H1 (cell line): Measurements from ENCODE around the gene ZNF609. TPM values are rescaled to one million over a fixed set of nuclear protein-coding genes. Genes with fewer than 3 reads are reported as not detected.

Source experiments
- CTCF ChIA-PET: fragments of 300-600 bp; sonication (Branson Sonifier 250); formaldehyde crosslinking; loops from one replicate; lab custom pipeline; 2021; ENCODE audit not compliant: partially characterized antibody; lab: Charles Lee
- POLR2A ChIA-PET: fragments of 300-600 bp; sonication (Branson Sonifier 250); formaldehyde crosslinking; loops from one replicate; lab custom pipeline; 2021; ENCODE audit warnings: inconsistent platforms; ENCODE audit not compliant: partially characterized antibody; lab: Charles Lee
- DNase-seq, 2 experiments: peaks; one replicate each; pipeline versions ENCODE4 v3.0.0 to v3.0.0-alpha.2; 2010 to 2022; ENCODE audit warnings: low spot score in 2 of 2, low read depth in 1 of 2, mixed read lengths in 1 of 2
- FAIRE-seq: peaks from 2 replicates; lab custom pipeline; 2011; peaks lifted over from hg19 to GRCh38; lab: Jason Lieb, UNC
- H2AFZ ChIP-seq: 2 replicates; pipeline ENCODE4 v1.8.1; 2012; ENCODE audit warnings: low read length, inconsistent platforms
- H2AK5ac ChIP-seq: 2 replicates; pipeline ENCODE4 v1.6.1; 2013; ENCODE audit warnings: low read depth, low read length
- H2BK120ac ChIP-seq: replicated peaks from 2 replicates; pipeline ENCODE3; 2013; ENCODE audit warnings: low read depth, low read length, inconsistent platforms
- H2BK12ac ChIP-seq: 2 replicates; pipeline ENCODE4 v1.6.1; 2013; ENCODE audit warnings: low read depth, low read length
- H2BK15ac ChIP-seq: 2 replicates; pipeline ENCODE4 v1.6.1; 2013; ENCODE audit warnings: low read length
- H2BK20ac ChIP-seq: 2 replicates; pipeline ENCODE4 v1.6.1; 2013; ENCODE audit warnings: low read length
- H2BK5ac ChIP-seq: 2 replicates; pipeline ENCODE4 v1.6.1; 2013; ENCODE audit warnings: low read depth, low read length
- H3K14ac ChIP-seq: 2 replicates; pipeline ENCODE4 v1.6.1; 2013; ENCODE audit warnings: inconsistent platforms; ENCODE audit not compliant: insufficient read length
- H3K18ac ChIP-seq: 2 replicates; pipeline ENCODE4 v1.6.1; 2013; ENCODE audit warnings: low read length; ENCODE audit errors: extremely low read depth
- H3K23ac ChIP-seq: 2 replicates; pipeline ENCODE4 v1.6.1; 2013; ENCODE audit warnings: inconsistent platforms; ENCODE audit not compliant: insufficient read length
- H3K23me2 ChIP-seq: 2 replicates; pipeline ENCODE4 v1.6.1; 2013; ENCODE audit warnings: low read depth, low read length
- H3K27ac ChIP-seq: 2 replicates; pipeline ENCODE4 v1.6.1; 2011; ENCODE audit warnings: low read depth, low read length, inconsistent platforms
- H3K27me3 ChIP-seq, 4 experiments: replicated peaks in 1 of 4; 1 replicate in 1 of 4; 2 replicates in 3 of 4; pipeline versions ENCODE4 v1.6.1 to v1.8.1; 2011 to 2013; ENCODE audit warnings: low read length in 3 of 4, mild to moderate bottlenecking in 3 of 4, inconsistent platforms in 2 of 4, mixed read lengths in 2 of 4, moderate library complexity in 1 of 4; ENCODE audit not compliant: control insufficient read depth in 3 of 4, insufficient read depth in 3 of 4; ENCODE audit errors: extremely low read depth in 1 of 4
- H3K36me3 ChIP-seq, 4 experiments: 2 replicates each; pipeline versions ENCODE4 v1.6.1 to v1.8.1; 2011 to 2013; ENCODE audit warnings: mild to moderate bottlenecking in 4 of 4, low read length in 3 of 4, moderate library complexity in 2 of 4, control low read depth in 1 of 4, inconsistent platforms in 1 of 4; ENCODE audit not compliant: insufficient read depth in 4 of 4, control insufficient read depth in 2 of 4
- H3K4ac ChIP-seq: replicated peaks from 2 replicates; pipeline ENCODE3; 2013; ENCODE audit warnings: low read length, low read depth, mixed read lengths, inconsistent platforms; ENCODE audit not compliant: insufficient read length
- H3K4me1 ChIP-seq, 4 experiments: replicated peaks in 1 of 4; 1 replicate in 1 of 4; 2 replicates in 3 of 4; pipeline versions ENCODE4 v1.6.1 to v1.8.1; 2011 to 2013; ENCODE audit warnings: low read length in 3 of 4, inconsistent platforms in 2 of 4, mixed read lengths in 1 of 4; ENCODE audit not compliant: insufficient read depth in 4 of 4, control insufficient read depth in 3 of 4
- H3K4me2 ChIP-seq, 2 experiments: 2 replicates each; pipeline versions ENCODE4 v1.6.1 to v1.8.1; 2011 to 2013; ENCODE audit warnings: low read depth in 2 of 2, low read length in 2 of 2, control low read depth in 1 of 2, inconsistent platforms in 1 of 2, mild to moderate bottlenecking in 1 of 2; ENCODE audit not compliant: insufficient read depth in 1 of 2
- H3K4me3 ChIP-seq, 4 experiments: fragments of 200-600, 300-600 bp in 1 of 4; sonication (generic), shearing (Covaris generic), sonication (Bioruptor Twin) in 1 of 4; 2 replicates each; pipeline versions ENCODE4 v1.5.1 to v1.8.1; 2011 to 2016; ENCODE audit warnings: low read length in 4 of 4, low read depth in 3 of 4, control low read depth in 2 of 4, inconsistent platforms in 2 of 4, mild to moderate bottlenecking in 2 of 4, mixed read lengths in 1 of 4, moderate library complexity in 1 of 4; ENCODE audit not compliant: insufficient read depth in 2 of 4; ENCODE audit errors: extremely low read depth in 1 of 4
- H3K56ac ChIP-seq: replicated peaks from 2 replicates; pipeline ENCODE3; 2013; ENCODE audit warnings: low read depth, mild to moderate bottlenecking, mixed read lengths, low read length, inconsistent platforms; ENCODE audit not compliant: insufficient read length
- H3K79me1 ChIP-seq: 2 replicates; pipeline ENCODE4 v1.6.1; 2013; ENCODE audit warnings: low read depth, low read length, control low read depth
- H3K79me2 ChIP-seq, 2 experiments: 2 replicates each; pipeline versions ENCODE4 v1.6.1 to v1.8.1; 2012 to 2013; ENCODE audit warnings: low read length in 2 of 2, mild to moderate bottlenecking in 2 of 2, inconsistent platforms in 1 of 2; ENCODE audit not compliant: insufficient read depth in 2 of 2, control insufficient read depth in 1 of 2
- H3K9ac ChIP-seq, 4 experiments: replicated peaks in 1 of 4; 1 replicate in 1 of 4; 2 replicates in 3 of 4; pipeline versions ENCODE4 v1.6.1 to v1.8.1; 2011 to 2013; ENCODE audit warnings: low read depth in 3 of 4, low read length in 3 of 4, control low read depth in 2 of 4, mild to moderate bottlenecking in 2 of 4, moderate library complexity in 2 of 4, inconsistent platforms in 1 of 4; ENCODE audit errors: extremely low read depth in 1 of 4
- H3K9me3 ChIP-seq, 2 experiments: 2 replicates each; pipeline versions ENCODE4 v1.6.1 to v1.8.1; 2012 to 2013; ENCODE audit warnings: mild to moderate bottlenecking in 2 of 2, moderate library complexity in 2 of 2, control low read depth in 1 of 2, inconsistent platforms in 1 of 2, low read depth in 1 of 2, low read length in 1 of 2, mixed read lengths in 1 of 2; ENCODE audit not compliant: insufficient read depth in 2 of 2
- H4K20me1 ChIP-seq, 2 experiments: replicated peaks in 1 of 2; 2 replicates each; pipeline versions ENCODE3 to v1.8.1; 2011 to 2013; ENCODE audit warnings: inconsistent platforms in 2 of 2, low read length in 2 of 2, mild to moderate bottlenecking in 1 of 2; ENCODE audit not compliant: insufficient read depth in 2 of 2, control insufficient read depth in 1 of 2
- H4K5ac ChIP-seq: 2 replicates; pipeline ENCODE4 v1.6.1; 2013; ENCODE audit warnings: low read length, low read depth, mixed read lengths, inconsistent platforms; ENCODE audit not compliant: insufficient read length
- H4K8ac ChIP-seq: 2 replicates; pipeline ENCODE4 v1.8.0; 2013; ENCODE audit warnings: mild to moderate bottlenecking, moderate library complexity, low read length, inconsistent platforms; ENCODE audit not compliant: insufficient read depth; ENCODE audit errors: extremely low read depth
- H4K91ac ChIP-seq: replicated peaks from 2 replicates; pipeline ENCODE3; 2013; ENCODE audit warnings: low read length, mixed read lengths, inconsistent platforms; ENCODE audit not compliant: insufficient read length
- ATF3 ChIP-seq: IDR thresholded peaks from 2 replicates; pipeline ENCODE4 v1.6.1; 2011; ENCODE audit warnings: low read depth, mild to moderate bottlenecking, low read length; ENCODE audit not compliant: insufficient read depth
- CTCF ChIP-seq, 3 experiments: IDR thresholded peaks; 1 replicate in 2 of 3; 2 replicates in 1 of 3; pipeline versions ENCODE4 v1.5.1 to v1.6.1; 2011; ENCODE audit warnings: low read length in 3 of 3, mild to moderate bottlenecking in 3 of 3, inconsistent platforms in 2 of 3, low read depth in 1 of 3, moderate library complexity in 1 of 3; ENCODE audit not compliant: insufficient read depth in 1 of 3; ENCODE audit errors: control extremely low read depth in 1 of 3
- E2F6 ChIP-seq: IDR thresholded peaks from 2 replicates; pipeline ENCODE4 v1.6.1; 2012; ENCODE audit warnings: inconsistent platforms
- HDAC2 ChIP-seq, 2 experiments: fragments of 300-600 bp in 1 of 2; sonication (generic) in 1 of 2; IDR thresholded peaks; 2 replicates each; pipeline ENCODE4 v1.6.1; 2011 to 2012; ENCODE audit warnings: low read depth in 2 of 2, low read length in 2 of 2, mild to moderate bottlenecking in 2 of 2, moderate library complexity in 2 of 2, borderline replicate concordance in 1 of 2, inconsistent platforms in 1 of 2
- POLR2A ChIP-seq, 2 experiments: IDR thresholded peaks; 1 replicate in 1 of 2; 2 replicates in 1 of 2; pipeline ENCODE4 v1.6.1; 2011; ENCODE audit warnings: low read depth in 2 of 2, low read length in 2 of 2, mild to moderate bottlenecking in 2 of 2; ENCODE audit errors: control extremely low read depth in 1 of 2
- POLR2AphosphoS5 ChIP-seq: IDR thresholded peaks from 2 replicates; pipeline ENCODE4 v1.6.1; 2011; ENCODE audit warnings: low read depth, low read length
- RFX5 ChIP-seq: IDR thresholded peaks from 2 replicates; pipeline ENCODE4 v1.6.1; 2011; ENCODE audit warnings: low read depth, low read length, improper control_type of control experiment, borderline replicate concordance
- SIX5 ChIP-seq: IDR thresholded peaks from 2 replicates; pipeline ENCODE4 v1.6.1; 2011; ENCODE audit warnings: mild to moderate bottlenecking, low read depth, low read length
- WGBS, 2 experiments: shearing (Covaris generic) in 1 of 2; methylation state at CpG; one replicate each; pipeline versions ENCODE4 v1.1.6 to v1.1.7; 2013 to 2015; ENCODE audit warnings: low lambda C conversion rate in 2 of 2, mixed read lengths in 2 of 2, inconsistent platforms in 1 of 2, low coverage in 1 of 2, missing lambda C conversion rate in 1 of 2; ENCODE audit not compliant: insufficient replicate concordance in 2 of 2, insufficient coverage in 1 of 2, insufficient read length in 1 of 2; ENCODE audit errors: extremely low coverage in 1 of 2, missing lambda C conversion rate in 1 of 2; 5-methylcytosine and 5-hydroxymethylcytosine counted together
- polyA plus RNA-seq, 7 experiments: library from polyadenylated mRNA; depleted of rRNA in 3 of 7; stranded (reverse) in 5 of 7; unstranded in 2 of 7; fragments of >200 nt in 5 of 7; fragments of 200-250 nt in 2 of 7; gene quantifications; 1 replicate in 5 of 7; 2 replicates in 1 of 7; 4 replicates in 1 of 7; pipeline versions ENCODE4 v1.2.1 to v1.2.3, GENCODE V29; 2011 to 2013; ENCODE audit warnings: missing spikeins in 2 of 7, mixed read lengths in 2 of 7
- total RNA-seq: library from RNA; stranded (reverse); fragmentation: NEBNext Ultra II Directional; extraction: Animal tissue kit (Norgen Biotek cat#: 25700); gene quantifications from 2 replicates; pipeline ENCODE4 v1.2.1, GENCODE V29; 2021

The ZNF609 gene
- total and polyA plus RNA-seq, 2 of the 8 experiments (the other 6 are each of a cell fraction or from before 2014, with no cell fraction given): 15.5 to 47.8 TPM

GRCh38 chr15:64617727-64618126 is 157.3 kb downstream of the ZNF609 start:
- Histone ChIP-seq H4K5ac (no peak overlapping the region), H2BK20ac (no peak overlapping the region), H3K23me2 (no peaks in the 10 kb centered on the region), H3K23ac (no peak overlapping the region), H3K27me3 (no peaks in the 10 kb centered on the region), H3K18ac (no peak overlapping the region), H3K56ac (no peak overlapping the region), H3K4me3 (no peak overlapping the region), H3K27ac (no peak overlapping the region), H2BK15ac (no peak overlapping the region), H4K8ac (no peak overlapping the region), H3K14ac (no peak overlapping the region), H2AFZ (no peak overlapping the region), H2BK120ac (no peak overlapping the region), H2BK12ac (no peak overlapping the region; the same call in 1 of the 2 replicates), H3K4me2 (no peak overlapping the region), H3K79me1 (peaks cover 1% of the 10 kb centered on the region; the same call in 1 of the 2 replicates), H2BK5ac (no peak overlapping the region), H3K79me2 (peaks cover 0 to 64% of the 10 kb centered on the region in 2 experiments; a peak in 2 of 4 replicates), H3K4ac (no peak overlapping the region), H4K91ac (no peak overlapping the region), H3K4me1 (peaks cover 0 to 11% (median 6%) of the 10 kb centered on the region in 4 experiments; a peak in 5 of 7 replicates), H3K9ac (no peak overlapping the region), H3K9me3 (no peaks in the 10 kb centered on the region), H4K20me1 (peaks cover 7 to 12% of the 10 kb centered on the region in 2 experiments), H3K36me3 (peaks cover 0 to 1% (median under 1%) of the 10 kb centered on the region in 4 experiments; a peak in 2 of 8 replicates), H2AK5ac (no peak overlapping the region)
- 62% methylated on average over 1 of the region's 1 CpG; no CpG with 5 or more reads in 1 of the 2 experiments for WGBS, 2 experiments
- ChIA-PET CTCF (interaction anchor here (0.6 to 3.4 kb wide), 4 partner anchors 21 to 866 kb away, joined by 3 to 14 read pairs (median 4); no protein-coding TSS in a partner anchor), POLR2A (interaction anchor here (0.7 to 1.1 kb wide), 3 partner anchors 16 to 237 kb away, joined by 3 to 4 read pairs (median 3); no protein-coding TSS in a partner anchor)
- no peak for FAIRE-seq
- no peak for DNase-seq
- no peak for TF ChIP-seq E2F6
- no peak for TF ChIP-seq POLR2AphosphoS5
- no peak for TF ChIP-seq ATF3
- TF ChIP-seq POLR2A (IDR thresholded peaks at IDR 0.05; ENCODE audit: control extremely low read depth in 1 of 2, low read depth in 2 of 2, low read length in 2 of 2): no peak
- no peak for TF ChIP-seq CTCF (IDR thresholded peaks at IDR 0.05; ENCODE audit: control extremely low read depth in 1 of 3, insufficient read depth in 1 of 3, low read depth in 1 of 3, low read length in 3 of 3)
- no peak for TF ChIP-seq SIX5
- TF ChIP-seq HDAC2 (IDR thresholded peaks at IDR 0.05; ENCODE audit: borderline replicate concordance in 1 of 2, low read depth in 2 of 2, low read length in 2 of 2): no peak
- TF ChIP-seq RFX5: no peak
